IPS-18c (cell line): ENCODE results near the gene BACE2.

ENCODE experiments used
- H3K4me3 ChIP-seq: 2 replicates; pipeline ENCODE4 v1.7.0; 2013; ENCODE audit warnings: low read depth, mild to moderate bottlenecking, low read length, moderate library complexity; ENCODE audit not compliant: insufficient read depth
- H3K9me3 ChIP-seq: one replicate; pipeline ENCODE4 v1.6.1; 2013; ENCODE audit warnings: mild to moderate bottlenecking, low read length, moderate library complexity; ENCODE audit not compliant: control insufficient read depth, insufficient read depth

The BACE2 gene

GRCh38 chr21:41167348-41168342, at the start of gene BACE2:
Gene BACE2 (plus strand): TSS chr21:41168160. CDS start chr21:41168264, 104 bp downstream.
- Histone ChIP-seq H3K4me3 (peak within 1 kb of the TSS; percentile 69), H3K9me3 (no peaks in the 10 kb centered on the region)

DNA sequence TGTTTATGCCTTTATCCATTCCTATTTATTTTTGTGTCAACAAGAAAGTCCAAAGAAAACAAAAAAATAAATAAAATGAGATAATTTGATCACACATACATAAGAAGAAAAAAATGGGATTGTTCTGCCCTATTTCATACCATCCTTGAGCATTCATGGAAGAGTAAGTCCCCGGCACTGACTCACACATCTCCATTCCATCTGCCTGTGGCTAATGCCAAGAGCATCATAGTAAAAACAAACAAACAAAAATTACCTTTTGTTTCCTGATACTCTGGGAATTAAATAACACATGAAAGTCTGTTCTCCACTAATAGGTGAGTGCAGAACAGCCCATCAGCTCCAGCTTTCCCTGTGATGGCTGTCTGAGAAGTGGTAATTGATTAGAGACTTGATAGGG, 48.1 kb upstream of the BACE2 start:
- Histone ChIP-seq H3K4me3 (no peak overlapping the region), H3K9me3 (no peaks in the 10 kb centered on the region)

DNA sequence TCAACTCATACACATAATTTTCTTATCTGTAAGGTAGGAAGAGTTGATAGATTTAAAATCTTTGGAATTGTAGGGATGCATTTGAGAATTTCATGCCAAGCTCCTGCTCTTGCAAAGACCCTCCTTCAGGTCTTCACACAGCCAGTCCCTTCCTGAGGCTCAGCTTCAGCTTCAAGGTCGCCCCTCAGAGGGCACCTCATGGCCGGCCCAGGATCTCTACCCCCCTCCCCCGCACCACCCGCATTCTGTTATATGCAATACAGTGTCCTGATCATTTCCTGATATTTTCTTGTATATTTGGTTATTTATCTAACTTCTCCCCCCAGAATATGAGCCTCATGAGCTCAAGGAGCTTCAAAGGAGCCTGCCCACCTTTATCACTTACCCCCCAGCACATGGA, 47.0 kb upstream of the BACE2 start:
- Histone ChIP-seq H3K4me3 (no peak overlapping the region), H3K9me3 (no peaks in the 10 kb centered on the region)

DNA sequence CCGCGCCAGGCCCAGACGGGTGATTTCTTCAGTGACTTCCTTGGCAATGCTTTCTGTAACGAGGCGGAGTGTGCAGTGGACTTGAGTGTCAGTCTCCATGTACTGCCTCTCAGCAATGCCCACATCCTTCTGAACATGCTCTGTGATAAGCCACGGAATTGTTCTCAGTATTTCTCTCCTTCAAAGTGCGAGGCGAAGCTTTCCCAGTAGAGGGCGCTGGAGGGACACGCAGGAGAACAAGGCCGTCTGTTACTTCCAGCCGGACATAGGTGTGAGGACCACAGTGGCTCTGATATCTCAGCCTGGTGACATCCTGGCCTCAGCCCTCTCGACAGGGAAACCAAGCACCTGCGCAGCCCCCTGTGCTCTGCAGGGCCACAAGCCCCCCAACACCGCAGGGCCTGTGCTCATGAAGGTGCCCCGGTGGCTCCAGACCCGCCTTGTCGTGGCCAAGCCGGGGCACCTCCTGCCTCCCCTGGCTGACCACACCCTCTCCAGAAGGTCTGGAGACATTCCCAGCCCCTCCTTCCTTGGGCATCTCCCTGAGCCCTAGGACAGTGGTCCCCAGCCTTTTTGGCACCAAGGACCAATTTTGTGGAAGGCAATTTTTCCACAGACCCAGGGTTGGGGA, 46.1 kb upstream of the BACE2 start:
- Histone ChIP-seq H3K4me3 (no peak overlapping the region), H3K9me3 (no peaks in the 10 kb centered on the region)

DNA sequence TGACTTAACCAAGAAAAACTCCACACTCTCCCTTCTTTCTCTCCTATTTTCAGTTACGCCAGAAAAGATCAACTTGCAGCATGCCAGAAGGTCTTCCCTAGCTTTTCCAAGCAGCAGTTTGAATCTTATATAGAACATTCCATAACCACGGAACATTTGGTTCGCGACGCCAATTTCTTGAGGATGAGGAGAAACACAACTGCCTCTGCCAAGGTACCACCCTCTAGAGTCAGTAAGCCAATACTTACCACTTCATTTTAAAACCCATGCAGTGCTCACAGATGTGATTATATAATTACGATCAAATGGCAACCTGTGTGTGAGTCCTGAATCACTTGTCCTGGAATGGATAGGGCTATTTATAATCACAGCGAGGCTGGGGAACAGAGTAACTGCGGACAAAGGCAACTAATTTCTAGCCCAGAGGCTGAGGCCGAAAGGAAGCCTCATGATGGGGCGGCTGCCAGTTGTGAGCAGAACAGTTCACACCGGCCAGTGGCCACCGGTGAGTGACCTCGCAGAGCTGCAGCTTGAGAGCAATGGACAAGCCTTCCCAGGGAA, 43.2 kb upstream of the BACE2 start:
- H3K9me3 ChIP-seq: no peaks in the 10 kb centered on the region
- H3K4me3 ChIP-seq: no peak overlapping the region

DNA sequence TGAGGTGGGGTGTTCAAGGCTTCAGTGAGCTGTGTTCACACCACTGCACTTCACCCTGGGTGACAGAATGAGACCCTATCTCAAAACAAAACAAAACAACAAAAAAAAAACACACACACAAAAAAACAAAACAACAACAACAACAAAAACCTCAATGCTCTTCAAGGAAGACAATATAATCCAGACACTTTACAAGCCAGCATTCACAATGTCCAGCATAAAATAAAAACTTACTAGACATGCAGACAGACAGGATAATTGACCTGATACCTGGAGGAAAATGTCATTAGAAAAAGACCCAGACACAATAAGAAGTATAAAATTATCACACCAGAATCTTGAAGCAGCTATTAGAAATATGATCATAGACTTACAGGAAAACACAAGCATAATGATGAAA, 39.0 kb upstream of the BACE2 start:
- Histone ChIP-seq H3K4me3 (no peak overlapping the region), H3K9me3 (no peaks in the 10 kb centered on the region)

DNA sequence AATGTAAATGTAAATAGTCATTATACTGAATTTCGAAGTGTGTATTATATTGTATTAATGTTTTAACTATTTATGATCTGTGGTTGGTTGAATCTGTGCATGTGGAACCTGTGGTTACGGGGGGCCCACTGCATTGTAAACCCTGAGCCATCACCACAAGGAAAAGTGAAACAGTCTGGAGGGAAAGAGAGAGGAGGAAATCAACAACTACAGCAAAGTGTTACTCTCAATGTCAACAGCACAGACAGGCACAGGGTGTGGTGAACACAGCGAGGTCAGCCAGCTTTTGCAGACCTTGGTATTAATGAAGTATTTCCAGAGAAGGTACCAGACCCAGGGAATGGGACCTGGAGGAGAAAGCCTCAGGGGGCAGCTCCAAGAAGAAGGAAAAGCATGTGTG, 37.1 kb upstream of the BACE2 start:
- Histone ChIP-seq H3K4me3 (no peak overlapping the region), H3K9me3 (no peaks in the 10 kb centered on the region)

DNA sequence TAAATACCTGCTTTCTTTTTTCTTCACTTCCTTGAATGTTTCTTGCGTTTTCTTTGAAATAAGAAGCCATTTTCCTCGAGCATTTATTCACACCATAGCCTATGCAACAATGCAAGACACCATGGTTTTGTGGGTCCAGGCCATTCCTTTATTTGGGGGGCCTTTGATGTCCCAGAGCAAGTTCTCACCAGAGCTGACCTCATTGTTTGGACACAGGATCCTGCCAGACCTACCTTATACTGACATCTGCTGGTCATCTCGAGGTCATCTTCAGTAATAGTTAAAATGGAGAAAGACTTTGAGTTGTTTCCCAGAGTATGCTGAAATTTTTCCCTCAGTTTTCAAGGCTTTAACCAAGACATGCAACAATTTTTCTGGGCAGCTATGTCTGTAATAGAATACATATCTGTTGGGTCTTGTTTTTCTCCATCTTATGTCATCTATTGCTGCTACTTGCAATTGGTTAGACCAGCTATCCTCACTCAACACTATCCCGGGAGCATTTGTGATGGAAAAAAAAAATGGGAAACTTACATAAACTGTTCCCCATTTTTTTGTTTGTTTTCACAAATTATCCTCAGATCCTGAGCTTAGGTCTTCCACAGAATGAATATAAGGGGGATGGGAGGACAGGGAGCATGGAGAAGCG, 34.0 kb upstream of the BACE2 start:
- H3K4me3 ChIP-seq: no peak overlapping the region
- H3K9me3 ChIP-seq: peaks cover 2% of the 10 kb centered on the region

DNA sequence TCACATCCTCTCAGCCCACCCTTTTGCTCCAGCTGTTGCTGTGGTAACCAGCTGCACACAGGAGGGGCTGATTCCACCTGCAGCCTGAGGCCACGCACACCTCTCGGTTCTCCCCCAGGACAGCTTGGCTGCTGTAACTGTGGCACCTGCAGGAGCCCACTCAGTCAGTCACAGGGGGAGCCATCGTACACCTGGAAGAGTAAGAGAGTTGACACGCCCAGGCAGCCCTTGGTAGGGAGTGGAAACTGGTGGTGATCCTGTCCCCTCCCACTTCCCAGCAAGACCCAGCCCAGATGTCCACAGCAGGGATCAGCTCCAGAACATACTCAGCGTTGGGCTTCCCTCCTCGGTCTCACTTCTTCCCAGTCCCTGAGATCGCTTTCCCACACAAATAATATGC, 32.2 kb upstream of the BACE2 start:
- H3K9me3 ChIP-seq: peaks cover 2% of the 10 kb centered on the region
- H3K4me3 ChIP-seq: no peak overlapping the region

- H3K9me3 ChIP-seq: peaks cover 2% of the 10 kb centered on the region
- H3K4me3 ChIP-seq: no peak overlapping the region
Measured at GRCh38 chr21:41136286-41136685, 31.7 kb upstream of the BACE2 start.

DNA sequence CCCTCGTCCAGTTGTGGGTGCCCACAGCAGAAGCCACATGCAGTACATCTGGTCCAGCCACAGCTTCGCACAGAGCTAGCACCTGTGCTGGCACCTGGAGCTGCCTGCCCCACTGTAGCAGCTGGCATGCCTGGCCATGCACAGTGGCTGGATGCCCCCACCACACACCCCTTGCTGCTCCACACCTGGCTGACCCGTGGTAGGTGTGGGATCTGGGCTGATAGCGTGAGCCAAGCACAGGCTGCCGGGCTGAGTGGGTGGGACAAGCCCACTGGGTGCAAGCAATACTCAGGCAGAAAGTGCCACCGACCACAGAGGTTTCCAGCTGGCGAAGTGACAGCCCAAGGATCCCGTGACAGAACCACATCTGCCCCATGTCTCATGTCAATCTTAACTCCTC, 30.6 kb upstream of the BACE2 start:
- Histone ChIP-seq H3K9me3 (peaks cover 2% of the 10 kb centered on the region), H3K4me3 (no peak overlapping the region)

DNA sequence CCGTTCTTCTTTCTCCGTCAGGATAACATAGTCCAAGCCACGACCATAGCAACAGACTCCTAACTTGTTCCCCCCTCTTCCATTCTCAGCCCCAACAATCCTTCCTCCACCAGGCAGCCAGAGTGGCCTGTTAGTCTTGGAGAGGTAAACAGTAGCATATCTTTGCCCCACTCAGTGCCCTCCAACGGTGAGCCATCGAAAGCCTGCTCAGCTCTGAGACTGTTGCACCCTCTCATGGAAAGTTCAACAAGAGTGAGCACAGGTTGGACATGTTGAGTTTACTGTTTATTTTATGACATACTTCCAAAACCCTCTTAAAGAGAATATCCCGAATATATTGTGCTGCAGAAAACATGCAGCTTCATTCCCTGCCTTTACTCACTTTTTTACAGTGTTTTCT, 30.1 kb upstream of the BACE2 start:
- Histone ChIP-seq H3K4me3 (no peak overlapping the region), H3K9me3 (peaks cover 2% of the 10 kb centered on the region)

DNA sequence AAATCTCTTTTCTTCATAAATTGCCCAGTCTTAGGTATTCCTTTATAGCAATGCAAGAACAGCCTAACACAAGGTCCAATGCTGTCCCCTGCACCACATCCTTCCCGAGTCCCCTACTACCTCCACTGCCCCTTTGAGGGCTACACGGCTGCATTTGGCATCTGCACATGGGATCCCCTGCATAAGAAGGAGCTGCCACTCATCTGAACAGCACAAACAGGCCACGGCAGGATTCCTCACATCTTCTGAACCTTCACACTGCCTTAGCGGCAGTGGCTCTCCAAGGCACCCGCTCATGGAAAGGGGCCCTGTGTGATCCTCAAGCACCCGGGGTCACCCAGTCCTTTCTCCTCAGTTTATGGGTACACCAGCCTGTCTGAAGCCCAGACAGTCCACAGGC, 29.2 kb upstream of the BACE2 start:
- H3K4me3 ChIP-seq: no peak overlapping the region
- H3K9me3 ChIP-seq: peaks cover 3% of the 10 kb centered on the region

DNA sequence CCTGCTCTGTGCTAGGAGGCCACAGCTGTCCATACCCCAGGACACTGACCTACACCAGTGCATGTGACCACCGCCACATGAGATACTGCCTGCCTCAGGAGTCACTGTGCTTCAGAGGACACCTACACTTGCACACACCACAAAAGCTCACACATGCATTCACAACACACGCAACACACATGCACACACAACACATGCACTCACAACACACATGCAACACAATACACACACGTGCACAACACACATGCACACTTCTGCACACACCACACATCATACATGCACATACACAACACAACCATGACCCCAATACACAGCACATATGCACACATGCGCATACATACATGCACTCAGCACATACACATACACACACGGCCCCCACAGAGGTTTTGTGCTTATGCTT, 28.7 kb upstream of the BACE2 start:
- H3K4me3 ChIP-seq: no peak overlapping the region
- peaks cover 5% of the 10 kb centered on the region for H3K9me3 ChIP-seq

GRCh38 chr21:41139951-41140350, 28.0 kb upstream of the BACE2 start:
- no peak overlapping the region for H3K4me3 ChIP-seq
- H3K9me3 ChIP-seq: peaks cover 5% of the 10 kb centered on the region

GRCh38 chr21:41141031-41141457, 26.9 kb upstream of the BACE2 start:
- H3K9me3 ChIP-seq: peaks cover 5% of the 10 kb centered on the region

GRCh38 chr21:41142051-41142795, 25.7 kb upstream of the BACE2 start:
- Histone ChIP-seq H3K4me3 (no peak overlapping the region), H3K9me3 (peaks cover 3% of the 10 kb centered on the region)

More at GRCh38 chr21:41141031-41141457, 26.9 kb upstream of the BACE2 start:
- no peak overlapping the region for H3K4me3 ChIP-seq
